ENCODE results near the gene CHTF18.

- TF ChIP-seq CTCF (conservative IDR thresholded peaks at IDR 0.05; ENCODE audit: low read length) = no peak
- no peak for TF ChIP-seq EZH2phosphoT487 (IDR thresholded peaks at IDR 0.05; ENCODE audit: borderline replicate concordance)
Observed at GRCh38 chr16:790086-790485, 1.7 kb downstream of the CHTF18 start.

Data from Loucy (cell line).